ENCODE measurements around the gene TMEM135. TPM values are rescaled to one million over a fixed set of nuclear protein-coding genes. Genes with fewer than 3 reads are reported as not detected.
"Not testable (repeated sequence)": the region's sequence is repeated elsewhere in the genome, so short reads cannot be mapped to it uniquely, and the experiment has no call there.

Gene TMEM135
- total RNA-seq, 2 experiments from 2014 or later, result 24.7 to 30.0 TPM

- H3K4me3 Mint-ChIP-seq, result no peak overlapping the region
- intact Hi-C loops (cut with micrococcal nuclease), result no loop called here
- ChIA-PET CTCF (no interaction called here), POLR2A (no interaction called here)
- no peak for ATAC-seq
- H3K4me1 Mint-ChIP-seq (ENCODE audit: low read depth), result no peaks in the 10 kb centered on the region
- DNase-seq, result no peak
- H3K36me3 Mint-ChIP-seq (ENCODE audit: low read depth), result peaks cover 4% of the 10 kb centered on the region
- H3K27ac Mint-ChIP-seq, result no peak overlapping the region
- no peaks in the 10 kb centered on the region for H3K9me3 Mint-ChIP-seq
- no peak for TF ChIP-seq CTCF (IDR thresholded peaks at IDR 0.05)
- H3K27me3 Mint-ChIP-seq, result no peaks in the 10 kb centered on the region
These were observed 226.2 kb downstream of the TMEM135 start for GRCh38 chr11:87263979-87264378.

GRCh38 chr11:87265132-87265531 lies 227.4 kb downstream of the TMEM135 start:
- Mint-ChIP-seq H3K9me3 (no peaks in the 10 kb centered on the region), H3K4me3 (no peak overlapping the region), H3K27ac (no peak overlapping the region), H3K4me1 (ENCODE audit: low read depth) (no peaks in the 10 kb centered on the region), H3K36me3 (ENCODE audit: low read depth) (peaks cover 2% of the 10 kb centered on the region), H3K27me3 (no peaks in the 10 kb centered on the region)
- CTCF ChIA-PET, result interaction anchor here (0.9 kb wide), 2 partner anchors 9 to 326 kb away, joined by 3 read pairs; no protein-coding TSS in a partner anchor
- intact Hi-C loops (cut with micrococcal nuclease), result no loop called here
- ATAC-seq, result no peak
- POLR2A ChIA-PET, result no interaction called here
- no peak for DNase-seq
- TF ChIP-seq CTCF (IDR thresholded peaks at IDR 0.05), result no peak

DNA sequence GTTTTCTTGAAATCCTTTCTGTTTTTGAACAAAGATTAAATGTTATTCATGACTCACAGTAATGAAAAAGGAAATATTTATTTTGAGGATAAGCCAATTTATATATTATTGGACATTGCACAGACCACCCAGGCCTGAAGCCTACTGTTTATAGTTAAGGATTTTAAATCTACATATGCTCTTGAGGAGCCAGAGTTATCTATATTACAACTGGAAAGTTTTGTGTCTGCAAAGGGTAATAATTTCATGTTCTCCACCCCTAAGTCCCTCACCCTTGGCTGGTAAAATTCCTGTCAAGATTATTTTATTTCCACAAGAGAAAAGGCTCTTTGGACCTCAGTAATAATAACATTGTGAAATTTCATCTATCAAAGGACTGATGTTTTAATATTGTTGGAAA lies 228.2 kb downstream of the TMEM135 start:
- Mint-ChIP-seq H3K27me3 (no peaks in the 10 kb centered on the region), H3K9me3 (no peaks in the 10 kb centered on the region), H3K4me3 (no peak overlapping the region), H3K4me1 (ENCODE audit: low read depth) (no peaks in the 10 kb centered on the region), H3K36me3 (ENCODE audit: low read depth) (peaks cover 2% of the 10 kb centered on the region), H3K27ac (no peak overlapping the region)
- CTCF ChIA-PET, result no interaction called here
- DNase-seq (no peak), ATAC-seq (no peak)
- intact Hi-C loops (cut with micrococcal nuclease), result no loop called here
- no peak for TF ChIP-seq CTCF (IDR thresholded peaks at IDR 0.05)
- POLR2A ChIA-PET, result no interaction called here

DNA sequence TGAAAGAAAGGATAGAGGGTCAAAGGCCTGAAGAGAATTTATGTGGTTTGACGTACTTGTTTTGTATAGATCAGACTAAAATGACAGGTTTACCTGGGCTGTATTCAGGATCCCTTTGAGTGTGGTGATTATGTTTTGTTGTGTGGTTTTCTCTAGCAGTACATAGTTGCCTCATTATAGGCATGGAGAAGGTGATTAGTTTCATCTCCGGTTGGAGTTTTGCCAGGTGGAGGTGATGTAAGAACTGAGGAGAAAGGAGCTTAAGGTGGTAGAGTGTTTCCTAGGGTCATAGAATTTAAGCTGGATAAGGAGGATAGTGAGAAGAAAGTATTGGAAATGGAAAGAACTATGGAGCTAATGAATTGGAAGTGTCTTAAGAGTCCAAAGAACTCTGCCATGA lies 229.0 kb downstream of the TMEM135 start:
- TF ChIP-seq CTCF (IDR thresholded peaks at IDR 0.05), result no peak

DNA sequence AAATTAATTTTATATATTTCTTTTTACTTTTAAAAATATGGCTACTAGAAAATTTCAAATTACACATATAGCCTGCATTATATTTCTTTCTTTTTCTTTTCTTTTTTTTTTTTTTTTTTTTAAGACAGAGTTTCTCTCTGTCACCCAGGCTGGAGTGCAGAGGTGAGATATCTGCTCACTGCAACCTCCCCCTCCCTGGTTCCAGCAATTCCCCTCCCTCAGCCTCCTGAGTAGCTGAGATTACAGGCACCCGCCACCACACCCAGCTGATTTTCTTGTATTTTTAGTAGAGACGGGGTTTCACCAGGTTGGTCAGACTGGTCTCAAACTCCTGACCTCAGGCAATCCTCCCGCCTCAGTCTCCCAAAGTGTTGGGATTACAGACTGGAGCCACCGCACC lies 234.2 kb downstream of the TMEM135 start:
- H3K27me3 Mint-ChIP-seq; DNase-seq; POLR2A ChIA-PET; intact Hi-C loops (cut with micrococcal nuclease); H3K36me3 Mint-ChIP-seq (ENCODE audit: low read depth); ATAC-seq; H3K27ac Mint-ChIP-seq; H3K4me1 Mint-ChIP-seq (ENCODE audit: low read depth); H3K9me3 Mint-ChIP-seq; H3K4me3 Mint-ChIP-seq: not testable (repeated sequence)
- CTCF ChIA-PET, result interaction anchor here (1.5 kb wide), 1 partner anchor 19 kb away, joined by 4 read pairs; no protein-coding TSS in a partner anchor

More for the DNA sequence above, 229.0 kb downstream of the TMEM135 start:
- peaks cover 2% of the 10 kb centered on the region for H3K36me3 Mint-ChIP-seq (ENCODE audit: low read depth)
- POLR2A ChIA-PET, result no interaction called here
- no peak for DNase-seq
- intact Hi-C loops (cut with micrococcal nuclease), result no loop called here
- no peak for ATAC-seq
- no peaks in the 10 kb centered on the region for H3K4me1 Mint-ChIP-seq (ENCODE audit: low read depth)
- H3K27ac Mint-ChIP-seq, result no peak overlapping the region
- no peak overlapping the region for H3K4me3 Mint-ChIP-seq
- CTCF ChIA-PET, result no interaction called here
- H3K9me3 Mint-ChIP-seq, result no peaks in the 10 kb centered on the region
- no peaks in the 10 kb centered on the region for H3K27me3 Mint-ChIP-seq

DNA sequence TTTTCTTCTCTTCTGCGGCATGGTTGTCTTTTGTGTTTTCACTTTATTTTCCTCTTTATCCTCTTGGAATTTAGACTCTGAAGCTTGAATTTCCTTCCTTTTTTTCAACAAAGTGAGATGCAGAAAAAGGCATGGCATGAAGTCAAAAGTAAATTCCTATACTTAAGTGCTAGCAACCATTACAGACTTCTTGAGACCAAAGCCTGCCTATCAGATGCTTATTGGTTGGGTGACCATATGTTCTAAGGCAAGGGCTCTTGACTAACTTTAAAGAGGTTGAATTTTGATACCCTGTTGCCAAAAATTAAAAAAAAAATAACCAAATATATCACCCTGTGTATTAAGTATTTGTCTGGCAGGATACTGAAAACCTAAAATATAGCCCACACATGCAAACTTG lies 237.4 kb downstream of the TMEM135 start:
- H3K27ac Mint-ChIP-seq, result no peak overlapping the region
- no peaks in the 10 kb centered on the region for H3K36me3 Mint-ChIP-seq (ENCODE audit: low read depth)
- intact Hi-C loops (cut with micrococcal nuclease), result no loop called here
- ATAC-seq (no peak), DNase-seq (no peak)
- H3K27me3 Mint-ChIP-seq, result no peaks in the 10 kb centered on the region
- POLR2A ChIA-PET, result no interaction called here
- H3K4me3 Mint-ChIP-seq, result no peak overlapping the region
- no peaks in the 10 kb centered on the region for H3K4me1 Mint-ChIP-seq (ENCODE audit: low read depth)
- H3K9me3 Mint-ChIP-seq, result no peaks in the 10 kb centered on the region
- CTCF ChIA-PET, result interaction anchor here (1.8 kb wide), 1 partner anchor 282 kb away, joined by 3 read pairs; no protein-coding TSS in a partner anchor
- TF ChIP-seq CTCF (IDR thresholded peaks at IDR 0.05), result no peak

Data from activated CD8-positive, alpha-beta T cell treated with anti-CD3 and anti-CD28 coated beads for 36 hours (primary cell).